T-helper 1 cell treated with Interleukin-12 subunit alpha and Interleukin-12 subunit beta and Interleukin-4 antibody, amounts not matched to agents 30 ng/mL and 1 ng/mL, for 36 hours (primary cell): ENCODE measurements around the gene ZNF628. TPM values are rescaled to one million over a fixed set of nuclear protein-coding genes. Genes with fewer than 3 reads are reported as not detected.

Experiments
- intact Hi-C: fragments of 100-400 bp; cut with micrococcal nuclease; formaldehyde crosslinking; loops from one replicate; pipeline ENCODE4 v1.15.1; 2024
- total RNA-seq: library from RNA; stranded (reverse); gene quantifications from 2 replicates; pipeline ENCODE4 v1.2.3, GENCODE V29; 2022

The ZNF628 gene
- total RNA-seq, 1 donor from 2014 or later = 6.3 TPM

DNA sequence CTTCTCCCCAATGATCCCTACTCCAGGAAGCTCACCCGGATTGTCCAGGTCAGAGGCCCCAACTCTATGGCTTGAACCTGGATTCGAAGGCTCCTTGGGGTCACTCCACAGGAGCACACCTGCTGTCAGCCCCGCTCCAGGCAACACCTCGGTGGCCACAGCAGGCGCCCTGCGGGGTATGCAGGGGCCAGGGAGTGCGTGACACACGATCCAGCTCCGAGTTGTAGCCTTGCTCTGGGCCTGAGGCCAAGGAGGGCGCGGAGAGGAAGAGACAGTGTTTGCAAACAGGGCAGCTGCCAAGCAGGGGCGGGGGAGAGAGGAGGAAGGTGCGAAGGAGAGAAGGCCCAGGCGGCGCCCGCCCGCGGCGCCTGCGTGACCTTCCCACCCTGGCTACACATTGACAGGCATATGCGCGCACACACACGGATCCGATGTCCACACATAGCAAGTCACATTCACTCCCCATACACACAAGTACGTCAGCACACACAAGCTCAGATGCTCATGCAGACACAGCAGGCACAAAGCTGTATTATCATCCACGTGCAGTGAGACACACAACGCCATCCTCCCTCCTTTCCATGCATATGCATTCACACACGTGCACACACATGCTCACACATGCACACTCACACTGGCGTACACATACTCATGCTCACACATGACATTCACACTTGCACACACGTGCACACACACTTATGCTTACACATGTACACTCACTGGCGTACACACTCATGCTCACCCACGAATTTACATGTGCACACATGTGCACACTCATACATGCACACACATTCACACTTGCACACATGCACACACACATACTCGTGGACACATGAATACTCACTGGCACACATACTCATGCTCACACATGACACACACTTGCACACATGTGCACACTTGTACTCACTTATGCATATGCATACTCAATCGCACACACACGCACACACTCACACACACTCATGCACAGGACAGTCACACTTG, 50.1 kb downstream of the ZNF628 start:
- intact Hi-C loops = no loop called here

DNA sequence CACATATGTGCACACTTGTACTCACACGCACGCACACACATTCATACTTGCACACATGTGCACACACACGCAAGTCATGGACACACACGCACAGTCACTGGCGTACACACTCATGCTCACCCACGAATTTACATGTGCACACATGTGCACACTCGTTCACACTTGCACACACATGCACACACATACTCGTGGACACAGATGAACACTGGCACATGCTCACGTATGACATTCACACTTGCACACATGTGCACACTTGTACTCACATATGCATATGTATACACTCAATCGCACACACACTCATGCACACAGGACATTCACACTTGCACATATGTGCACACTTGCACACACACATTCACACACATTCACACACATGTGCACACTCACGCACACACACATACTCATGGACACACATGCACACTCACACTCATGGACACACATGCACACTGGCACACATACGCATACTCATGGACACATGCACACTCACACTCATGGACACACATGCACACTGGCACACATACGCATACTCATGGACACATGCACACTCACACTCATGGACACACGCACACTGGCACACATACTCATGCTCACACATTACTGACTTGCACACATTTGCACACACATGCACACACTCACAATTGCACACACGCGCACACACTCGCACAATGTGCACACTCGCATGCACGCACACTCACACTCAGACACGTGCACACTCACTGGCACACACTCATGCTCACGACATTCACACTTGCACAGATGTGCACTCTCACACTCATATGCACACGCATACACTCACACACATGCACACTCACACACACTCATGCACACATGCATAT, 51.0 kb downstream of the ZNF628 start:
- intact Hi-C loops = no loop called here

- intact Hi-C loops = no loop called here
Observed at GRCh38 chr19:55528030-55528803, 51.8 kb downstream of the ZNF628 start.

GRCh38 chr19:55529636-55530234, 53.3 kb downstream of the ZNF628 start:
- intact Hi-C loops = no loop called here

DNA sequence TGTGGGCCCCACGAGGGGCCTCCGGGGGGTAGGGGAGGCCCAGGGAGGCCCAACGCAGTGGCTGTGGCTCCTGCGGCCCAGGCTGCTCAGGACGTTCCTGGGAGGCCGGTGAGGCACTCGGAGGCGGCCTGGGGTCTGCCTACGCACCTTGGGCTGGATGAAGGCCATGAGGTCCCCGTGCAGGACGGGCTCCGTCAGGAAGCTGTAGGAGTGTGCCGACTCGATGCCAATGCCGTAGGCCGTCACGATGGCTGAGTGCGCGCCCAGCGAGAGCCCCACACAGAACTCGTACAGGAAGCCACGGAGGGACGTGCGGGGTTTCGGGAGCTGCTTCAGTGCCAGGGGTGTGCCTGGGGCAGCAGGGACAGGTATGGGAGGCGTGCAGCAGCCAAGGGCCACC, 54.6 kb downstream of the ZNF628 start:
- intact Hi-C loops = no loop called here

Other genes starting within 250 kb of the ZNF628 start
- 11.2 and 12.6 TPM in 2 replicates for gene TMEM86B, start 247.9 kb upstream of the ZNF628 start, total RNA-seq
- gene PPP6R1, start 217.6 kb upstream of the ZNF628 start, total RNA-seq = 242 and 247 TPM in 2 replicates
- gene HSPBP1, start 196.5 kb upstream of the ZNF628 start, total RNA-seq = 30.0 and 33.5 TPM in 2 replicates
- 8.1 and 10.0 TPM in 2 replicates for gene BRSK1, start 192.6 kb upstream of the ZNF628 start, total RNA-seq
- gene TMEM150B, start 151.3 kb upstream of the ZNF628 start, total RNA-seq = 0.93 and 1.4 TPM in 2 replicates
- gene KMT5C, start 136.7 kb upstream of the ZNF628 start, total RNA-seq = 15.4 and 19.9 TPM in 2 replicates
- gene COX6B2, start 121.9 kb upstream of the ZNF628 start, total RNA-seq = 0.44 and 0.51 TPM in 2 replicates
- gene GARIN5B, start 113.4 kb upstream of the ZNF628 start, total RNA-seq = not detected in 2 replicates
- gene IL11, start 106.2 kb upstream of the ZNF628 start, total RNA-seq = 0.51 and 0.74 TPM in 2 replicates
- not detected in 2 replicates for gene TMEM190, start 99.8 kb upstream of the ZNF628 start, total RNA-seq
- gene TMEM238, start 92.3 kb upstream of the ZNF628 start, total RNA-seq = 11.8 and 14.8 TPM in 2 replicates
- gene RPL28, start 90.7 kb upstream of the ZNF628 start, total RNA-seq = 2,242 and 2,308 TPM in 2 replicates
- 167 and 180 TPM in 2 replicates for gene UBE2S, start 68.8 kb upstream of the ZNF628 start, total RNA-seq
- gene SHISA7, start 33.3 kb upstream of the ZNF628 start, total RNA-seq = not detected in 2 replicates
- gene ISOC2, start 15.0 kb upstream of the ZNF628 start, total RNA-seq = 18.3 and 22.5 TPM in 2 replicates
- not detected in 2 replicates for gene C19orf85, start 11.9 kb upstream of the ZNF628 start, total RNA-seq
- gene NAT14, start 8.6 kb downstream of the ZNF628 start, total RNA-seq = 11.4 and 13.2 TPM in 2 replicates
- 0.15 and 0.39 TPM in 2 replicates for gene SSC5D, start 11.8 kb downstream of the ZNF628 start, total RNA-seq
- not detected in 2 replicates for gene SBK2, start 60.5 kb downstream of the ZNF628 start, total RNA-seq
- gene SBK3, start 68.9 kb downstream of the ZNF628 start, total RNA-seq = not detected in 2 replicates
- 7.3 and 8.0 TPM in 2 replicates for gene ZNF579, start 104.2 kb downstream of the ZNF628 start, total RNA-seq
- gene FIZ1, start 122.9 kb downstream of the ZNF628 start, total RNA-seq = 14.9 and 15.5 TPM in 2 replicates
- 21.0 and 25.4 TPM in 2 replicates for gene ZNF524, start 123.7 kb downstream of the ZNF628 start, total RNA-seq
- gene ZNF865, start 129.0 kb downstream of the ZNF628 start, total RNA-seq = 15.8 and 16.8 TPM in 2 replicates
- gene ZNF784, start 147.9 kb downstream of the ZNF628 start, total RNA-seq = 4.6 and 4.7 TPM in 2 replicates
- 42.6 and 46.1 TPM in 2 replicates for gene ZNF580, start 164.4 kb downstream of the ZNF628 start, total RNA-seq
- 22.0 and 23.6 TPM in 2 replicates for gene ZNF581, start 167.0 kb downstream of the ZNF628 start, total RNA-seq
- gene CCDC106, start 171.6 kb downstream of the ZNF628 start, total RNA-seq = 8.9 TPM in 2 replicates
- 258 and 268 TPM in 2 replicates for gene U2AF2, start 178.4 kb downstream of the ZNF628 start, total RNA-seq
- gene EPN1, start 198.6 kb downstream of the ZNF628 start, total RNA-seq = 55.9 and 58.2 TPM in 2 replicates